HG02981 (cell line): ENCODE results near the gene NEDD4.
"Not testable (repeated sequence)": the region's sequence is repeated elsewhere in the genome, so short reads cannot be mapped to it uniquely, and the experiment has no call there.

ENCODE experiments used
- ATAC-seq: cut with Tn5 transposase; IDR thresholded peaks from one replicate; pipeline ENCODE4 v1.9.1; 2021; ENCODE audit warnings: mild to moderate bottlenecking, moderate library complexity; ENCODE audit not compliant: unreplicated experiment

The NEDD4 gene

GRCh38 chr15:56007053-56007452 lies 13.6 kb upstream of the NEDD4 start:
- ATAC-seq = not testable (repeated sequence)

DNA sequence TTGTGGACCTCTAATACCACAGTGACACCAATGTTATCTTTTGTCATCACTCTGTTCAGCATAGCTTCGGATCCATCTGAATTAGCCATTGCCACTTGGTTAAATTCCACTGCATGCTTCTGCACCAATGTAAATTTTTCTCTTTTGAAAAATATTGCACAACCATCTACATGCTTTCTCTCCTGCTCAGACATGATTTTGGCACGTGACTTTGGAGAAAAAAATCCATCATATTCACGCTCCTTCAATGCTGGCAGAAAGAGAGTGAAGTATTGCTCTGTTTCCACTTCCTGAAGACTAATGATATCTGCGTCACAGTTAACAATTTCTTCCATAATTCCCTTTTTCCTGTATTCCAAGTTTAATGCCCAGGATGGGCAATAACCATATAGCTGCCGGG lies 13.0 kb upstream of the NEDD4 start:
- ATAC-seq = not testable (repeated sequence)

GRCh38 chr15:56004281-56004680 lies 10.9 kb upstream of the NEDD4 start:
- not testable (repeated sequence) for ATAC-seq

- not testable (repeated sequence) for ATAC-seq
Observed at GRCh38 chr15:56003777-56004176, 10.4 kb upstream of the NEDD4 start.

DNA sequence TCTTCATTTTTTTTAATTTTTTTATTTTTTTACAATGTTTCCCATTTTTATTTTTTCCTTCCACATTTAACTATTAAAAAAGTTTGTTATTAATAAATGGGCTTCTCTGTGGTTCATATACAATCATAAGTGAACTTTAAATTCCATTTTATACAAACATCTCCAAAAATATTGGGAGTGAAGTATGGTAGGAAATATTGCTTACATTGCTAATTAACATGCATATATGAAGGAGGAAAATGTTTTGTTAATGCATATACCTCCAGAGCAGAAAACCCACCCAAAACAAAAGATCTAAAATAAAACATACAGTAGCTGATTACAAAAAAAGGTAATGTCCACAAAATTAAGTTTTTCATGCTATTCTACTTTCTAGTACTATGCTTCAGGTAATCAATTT lies 9.9 kb upstream of the NEDD4 start:
- not testable (repeated sequence) for ATAC-seq

DNA sequence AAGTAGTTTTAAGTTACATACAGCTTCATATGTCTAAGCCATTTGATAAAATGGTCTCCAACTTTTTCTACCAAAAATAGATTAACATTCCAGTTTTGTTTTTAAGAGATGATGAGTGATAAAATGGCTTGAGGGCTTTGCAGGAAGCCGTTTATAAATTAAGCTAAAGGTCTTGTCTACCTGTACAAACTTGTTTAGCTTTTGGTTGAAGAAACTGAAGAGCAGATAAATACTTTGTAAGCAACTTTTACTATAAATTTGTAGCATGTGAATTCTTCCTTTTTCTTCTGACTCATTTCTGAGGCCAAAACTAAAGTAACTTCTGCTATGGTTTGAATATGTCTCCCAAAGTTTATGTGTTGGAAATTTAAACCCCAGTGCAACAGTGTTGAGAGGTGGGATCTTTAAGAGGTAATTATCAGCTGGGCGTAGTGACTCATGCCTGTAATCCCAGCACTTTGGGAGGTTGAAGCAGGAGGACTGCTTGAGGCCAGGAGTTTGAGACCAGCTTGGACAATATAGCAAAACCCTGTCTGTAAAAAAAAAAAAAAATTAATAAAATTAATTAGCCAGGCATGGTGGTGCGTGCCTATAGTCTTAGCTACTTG lies 8.2 kb upstream of the NEDD4 start:
- ATAC-seq = no peak

DNA sequence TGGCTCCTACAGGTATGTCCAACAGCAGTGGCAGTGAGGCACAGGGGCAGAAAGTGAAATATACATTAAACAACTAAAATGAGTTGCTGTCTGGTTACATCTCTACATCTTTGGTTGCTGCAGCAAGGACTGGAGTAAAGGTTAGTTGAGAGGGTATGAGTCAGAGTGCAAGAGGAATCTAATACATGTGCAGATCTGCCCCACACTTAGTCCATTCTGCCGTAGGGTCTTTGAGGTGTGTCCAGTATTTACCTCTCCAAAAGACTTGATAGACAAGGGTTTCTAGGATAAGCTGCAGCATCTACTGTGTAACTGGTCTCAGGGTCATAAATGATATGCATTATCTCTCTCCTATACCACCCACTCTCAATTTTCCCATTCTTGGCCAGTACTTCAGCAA lies 6.2 kb upstream of the NEDD4 start:
- ATAC-seq = no peak

- no peak for ATAC-seq
Observed at GRCh38 chr15:55998478-55998877, 5.1 kb upstream of the NEDD4 start.

DNA sequence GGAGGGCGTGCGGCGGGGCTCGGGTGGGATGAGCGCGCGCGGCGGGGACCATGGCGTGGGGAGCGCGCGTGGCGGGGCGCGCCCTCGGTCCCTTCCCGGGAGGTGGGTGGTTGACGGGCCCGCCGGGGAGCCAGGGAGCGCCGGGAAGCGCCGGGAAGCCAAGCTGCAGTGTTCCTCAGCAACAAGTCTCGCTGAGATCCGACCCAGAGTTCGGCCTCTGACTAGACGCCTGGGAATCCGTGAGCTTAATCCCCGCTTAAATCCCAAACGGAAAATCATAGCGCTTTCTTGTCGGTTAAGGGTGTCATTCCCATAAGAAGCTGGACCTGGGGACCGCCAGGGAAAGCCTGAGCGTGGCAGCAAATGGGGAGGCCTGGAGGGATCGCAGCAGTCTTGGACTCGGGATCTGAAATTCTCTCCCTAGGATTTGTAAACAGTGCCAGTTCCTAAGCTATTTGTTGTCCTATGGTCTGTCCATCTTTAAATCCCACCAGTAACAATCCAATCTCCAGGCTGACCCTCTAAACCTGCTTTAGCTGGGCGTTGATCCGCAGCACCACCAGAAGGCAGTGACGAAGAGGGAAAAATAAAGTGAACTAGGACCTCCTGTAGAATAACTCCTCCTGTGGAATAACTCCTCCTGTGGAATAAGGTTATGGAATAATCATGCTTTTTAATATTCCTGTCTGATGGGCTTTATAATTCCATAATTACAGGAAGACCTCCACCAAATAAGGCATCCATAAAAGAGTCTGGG lies 570 bp upstream of the NEDD4 start:
- ATAC-seq = no peak

- no peak for ATAC-seq
Observed at GRCh38 chr15:55992769-55993110, 672 bp downstream of the NEDD4 start.

- no peak for ATAC-seq
Observed at GRCh38 chr15:55991802-55992768, 1.3 kb downstream of the NEDD4 start.

DNA sequence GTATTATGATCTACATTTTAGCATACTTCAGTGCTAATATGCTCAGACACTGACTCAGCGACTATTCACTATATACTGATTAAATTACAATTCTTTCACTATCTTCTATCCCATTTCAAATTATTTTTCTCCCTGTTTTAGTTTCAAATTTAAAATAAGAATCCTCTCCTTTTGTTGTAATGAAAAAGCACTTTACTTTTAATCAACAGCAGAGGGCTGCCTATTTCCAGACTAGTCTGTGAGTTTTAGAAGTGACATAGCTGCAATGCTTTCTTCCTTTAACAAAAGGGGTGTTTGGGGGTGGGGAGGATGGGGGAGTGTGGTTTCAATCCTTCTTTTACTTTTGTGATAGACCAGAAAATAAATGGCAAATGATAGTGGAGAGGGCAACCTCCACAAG lies 2.4 kb downstream of the NEDD4 start:
- ATAC-seq = no peak

- no peak for ATAC-seq
Observed at GRCh38 chr15:55990516-55990915, 2.9 kb downstream of the NEDD4 start.

DNA sequence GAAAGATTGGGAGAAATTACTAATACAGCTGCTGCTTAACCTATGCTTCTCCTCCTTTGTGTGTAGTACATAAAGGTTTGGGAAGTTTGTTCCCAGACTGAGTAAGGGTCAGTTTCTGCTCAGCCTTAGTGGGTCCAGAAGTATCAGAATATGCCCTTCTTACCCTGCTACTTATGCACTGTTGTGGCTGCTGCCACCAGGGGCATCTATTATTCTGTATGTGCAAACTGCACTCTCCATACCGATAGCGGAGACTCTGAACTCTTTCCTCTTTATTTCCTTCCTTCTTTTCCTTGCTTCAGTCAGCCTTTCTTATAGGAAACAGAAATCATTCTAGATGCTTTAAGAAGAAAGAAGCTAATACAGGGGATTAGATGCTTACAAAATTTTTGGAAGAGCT lies 4.0 kb downstream of the NEDD4 start:
- no peak for ATAC-seq

- no peak for ATAC-seq
Observed at GRCh38 chr15:55981582-55982249, 11.7 kb downstream of the NEDD4 start.

- ATAC-seq = no peak
Observed at GRCh38 chr15:55980511-55980910, 12.9 kb downstream of the NEDD4 start.

- no peak for ATAC-seq
Observed at GRCh38 chr15:55977231-55977630, 16.2 kb downstream of the NEDD4 start.

- ATAC-seq = no peak
Observed at GRCh38 chr15:55970286-55970685, 23.1 kb downstream of the NEDD4 start.

DNA sequence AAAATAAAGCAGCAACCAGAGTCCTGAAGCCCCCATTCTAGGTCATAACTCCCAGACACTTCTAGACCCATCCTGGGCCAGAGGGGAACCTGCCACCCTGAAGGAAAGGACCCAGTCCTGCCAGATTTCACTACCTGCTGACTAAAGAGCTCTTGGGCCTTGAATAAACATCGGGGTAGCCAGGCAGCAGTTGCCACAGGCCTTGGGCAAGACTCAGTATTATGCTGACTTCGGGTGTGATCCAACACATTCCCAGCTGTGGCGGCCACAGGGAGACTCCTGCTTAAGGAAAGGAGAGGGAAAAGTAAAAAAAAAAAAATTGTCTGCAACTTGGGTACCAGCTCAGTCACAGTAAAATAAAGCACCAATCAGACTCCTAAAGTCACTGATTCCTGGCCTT lies 23.8 kb downstream of the NEDD4 start:
- ATAC-seq = no peak

GRCh38 chr15:55968923-55969322 lies 24.5 kb downstream of the NEDD4 start:
- no peak for ATAC-seq

GRCh38 chr15:55965091-55965490 lies 28.3 kb downstream of the NEDD4 start:
- no peak for ATAC-seq
